H9 (cell line): ENCODE measurements around the gene NGF. TPM values are rescaled to one million over a fixed set of nuclear protein-coding genes. Genes with fewer than 3 reads are reported as not detected.

Experiments
- DNase-seq: peaks from one replicate; pipeline ENCODE4 v3.0.0-alpha.2; 2017
- H2AFZ ChIP-seq: one replicate; pipeline ENCODE4 v1.6.1; 2013; ENCODE audit warnings: mild to moderate bottlenecking, low read length, control low read depth, moderate library complexity
- H2AK5ac ChIP-seq: 2 replicates; pipeline ENCODE4 v1.6.1; 2013; ENCODE audit warnings: low read length, control low read depth, mixed read lengths; ENCODE audit not compliant: insufficient read length
- H2BK120ac ChIP-seq: one replicate; pipeline ENCODE4 v1.6.1; 2013; ENCODE audit warnings: low read depth, mild to moderate bottlenecking, low read length, control low read depth, inconsistent platforms; ENCODE audit not compliant: poor library complexity, severe bottlenecking
- H2BK12ac ChIP-seq: 2 replicates; pipeline ENCODE4 v1.6.1; 2013; ENCODE audit warnings: low read length, control low read depth, mixed read lengths, low read depth; ENCODE audit not compliant: insufficient read length
- H2BK15ac ChIP-seq: 2 replicates; pipeline ENCODE4 v1.6.1; 2013; ENCODE audit warnings: low read depth, low read length, control low read depth
- H2BK20ac ChIP-seq: one replicate; pipeline ENCODE4 v1.6.1; 2013; ENCODE audit warnings: low read depth, mild to moderate bottlenecking, low read length, control low read depth, inconsistent platforms; ENCODE audit not compliant: poor library complexity, severe bottlenecking
- H2BK5ac ChIP-seq: 2 replicates; pipeline ENCODE4 v1.6.1; 2013; ENCODE audit warnings: low read length, control low read depth, mixed read lengths; ENCODE audit not compliant: insufficient read length
- H3K14ac ChIP-seq: 2 replicates; pipeline ENCODE4 v1.6.1; 2013; ENCODE audit warnings: low read length, control low read depth; ENCODE audit not compliant: insufficient read depth
- H3K18ac ChIP-seq: 2 replicates; pipeline ENCODE4 v1.6.1; 2013; ENCODE audit warnings: low read depth, mild to moderate bottlenecking, mixed read lengths, low read length, control low read depth; ENCODE audit not compliant: insufficient read length
- H3K23ac ChIP-seq: 2 replicates; pipeline ENCODE4 v1.6.1; 2013; ENCODE audit warnings: low read length, control low read depth, mixed read lengths, low read depth; ENCODE audit not compliant: insufficient read length
- H3K23me2 ChIP-seq: 2 replicates; pipeline ENCODE4 v1.6.1; 2013; ENCODE audit warnings: low read depth, mild to moderate bottlenecking, mixed read lengths, low read length, control low read depth; ENCODE audit not compliant: insufficient read length, poor library complexity, severe bottlenecking
- H3K27ac ChIP-seq: 2 replicates; pipeline ENCODE4 v1.5.1; 2013; ENCODE audit warnings: low read length, control low read depth, mixed read lengths, low read depth; ENCODE audit not compliant: insufficient read length
- H3K27me3 ChIP-seq: 2 replicates; pipeline ENCODE4 v1.6.1; 2013; ENCODE audit warnings: low read length, control low read depth, inconsistent platforms; ENCODE audit not compliant: insufficient read depth
- H3K4ac ChIP-seq: 2 replicates; pipeline ENCODE4 v1.6.1; 2013; ENCODE audit warnings: low read depth, mild to moderate bottlenecking, control low read depth, inconsistent platforms, low read length, moderate library complexity
- H3K4me1 ChIP-seq: 2 replicates; pipeline ENCODE4 v1.6.1; 2013; ENCODE audit warnings: low read length, control low read depth, inconsistent platforms; ENCODE audit not compliant: insufficient read depth
- H3K4me2 ChIP-seq: 2 replicates; pipeline ENCODE4 v1.6.1; 2013; ENCODE audit warnings: low read length, control low read depth, mixed read lengths; ENCODE audit not compliant: insufficient read length, insufficient read depth
- H3K56ac ChIP-seq: 2 replicates; pipeline ENCODE4 v1.6.1; 2013; ENCODE audit warnings: low read depth, mild to moderate bottlenecking, mixed read lengths, low read length, control low read depth; ENCODE audit not compliant: insufficient read length
- H3K79me1 ChIP-seq: 2 replicates; pipeline ENCODE4 v1.6.1; 2013; ENCODE audit warnings: low read depth, mild to moderate bottlenecking, moderate library complexity, low read length, control low read depth, inconsistent platforms; ENCODE audit not compliant: insufficient read depth, poor library complexity, severe bottlenecking
- H3K79me2 ChIP-seq: 2 replicates; pipeline ENCODE4 v1.6.1; 2013; ENCODE audit warnings: low read length, control low read depth, inconsistent platforms; ENCODE audit not compliant: insufficient read depth
- H3K9ac ChIP-seq: 2 replicates; pipeline ENCODE4 v1.6.1; 2013; ENCODE audit warnings: low read length, control low read depth, mixed read lengths; ENCODE audit not compliant: insufficient read length; ENCODE audit errors: extremely low read depth
- H3K9me3 ChIP-seq: one replicate; pipeline ENCODE4 v1.6.1; 2013; ENCODE audit warnings: low read depth, low read length, inconsistent platforms; ENCODE audit not compliant: control insufficient read depth
- H3T11ph ChIP-seq: one replicate; pipeline ENCODE4 v1.6.1; 2013; ENCODE audit warnings: mild to moderate bottlenecking, low read length, control low read depth, inconsistent platforms
- H4K20me1 ChIP-seq: one replicate; pipeline ENCODE4 v1.6.1; 2013; ENCODE audit not compliant: control insufficient read depth, insufficient read length, insufficient read depth
- H4K5ac ChIP-seq: 2 replicates; pipeline ENCODE4 v1.6.1; 2013; ENCODE audit warnings: low read depth, mild to moderate bottlenecking, mixed read lengths, low read length, control low read depth; ENCODE audit not compliant: insufficient read length
- H4K8ac ChIP-seq: replicated peaks from 2 replicates; pipeline ENCODE4 v1.6.1; 2013; ENCODE audit warnings: low read length, control low read depth, mixed read lengths, low read depth; ENCODE audit not compliant: insufficient read length
- H4K91ac ChIP-seq: 2 replicates; pipeline ENCODE4 v1.6.1; 2013; ENCODE audit warnings: low read depth, mild to moderate bottlenecking, moderate library complexity, mixed read lengths, low read length, control low read depth; ENCODE audit not compliant: insufficient read length
- H3K27ac Mint-ChIP-seq, 3 experiments: 2 replicates in 2 of 3; 3 replicates in 1 of 3; pipeline ENCODE4 v1.8.0; 2020 to 2021; ENCODE audit warnings: mixed read lengths in 3 of 3, mild to moderate bottlenecking in 1 of 3, moderate library complexity in 1 of 3
- H3K27me3 Mint-ChIP-seq: 2 replicates; pipeline ENCODE4 v1.8.0; 2021; ENCODE audit warnings: low read depth, mild to moderate bottlenecking, moderate library complexity, mixed read lengths
- H3K36me3 Mint-ChIP-seq, 3 experiments: 2 replicates in 2 of 3; 3 replicates in 1 of 3; pipeline ENCODE4 v1.8.0; 2020 to 2021; ENCODE audit warnings: low read depth in 3 of 3, mixed read lengths in 3 of 3; ENCODE audit not compliant: insufficient read depth in 1 of 3
- H3K4me1 Mint-ChIP-seq, 2 experiments: 2 replicates each; pipeline ENCODE4 v1.8.0; 2020; ENCODE audit warnings: mixed read lengths in 2 of 2
- H3K4me3 Mint-ChIP-seq, 2 experiments: 2 replicates in 1 of 2; 3 replicates in 1 of 2; pipeline ENCODE4 v1.8.0; 2020 to 2021; ENCODE audit warnings: mild to moderate bottlenecking in 2 of 2, mixed read lengths in 2 of 2, moderate library complexity in 1 of 2
- H3K9me3 Mint-ChIP-seq, 2 experiments: 2 replicates in 1 of 2; 3 replicates in 1 of 2; pipeline ENCODE4 v1.8.0; 2020; ENCODE audit warnings: mild to moderate bottlenecking in 2 of 2, mixed read lengths in 2 of 2, moderate library complexity in 1 of 2
- WGBS: extraction: QIAGEN DNeasy Blood & Tissue Kit; methylation state at CpG from one replicate; pipeline ENCODE4 v1.1.7; 2013; ENCODE audit warnings: missing lambda C conversion rate, low lambda C conversion rate, mixed read lengths; ENCODE audit not compliant: insufficient read length; ENCODE audit errors: extremely low coverage; 5-methylcytosine and 5-hydroxymethylcytosine counted together
- total RNA-seq: library from RNA; stranded (reverse); gene quantifications from 2 replicates; pipeline ENCODE4 v1.2.1, GENCODE V29; 2021
- TF ChIP-seq, protein P1 (sequence below): fragments of 200-600 bp; sonication (generic); conservative IDR thresholded peaks from 3 replicates; pipeline ENCODE4 v1.8.0; 2021; ENCODE audit warnings: antibody characterized with exemption, mild to moderate bottlenecking

Gene NGF
- total RNA-seq, 1 experiment from 2014 or later, result 0.22 TPM

DNA sequence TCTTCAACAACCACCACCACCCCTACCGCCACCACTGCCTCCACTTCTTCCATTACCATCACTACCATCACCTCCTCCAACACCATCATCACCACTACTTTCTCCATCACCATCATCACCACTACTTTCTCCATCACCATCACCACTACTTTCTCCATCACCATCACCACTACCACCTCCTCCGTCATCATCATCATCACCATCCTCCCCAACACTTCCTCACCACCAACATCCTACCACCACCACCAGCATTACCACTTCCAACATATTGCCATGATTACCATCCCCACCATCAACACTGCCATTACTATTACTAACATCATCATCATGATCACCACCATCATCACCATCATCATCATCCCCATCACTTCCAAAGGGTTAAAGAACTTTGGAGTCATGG, 34.7 kb downstream of the NGF start:
- TF ChIP-seq, protein P1, sequence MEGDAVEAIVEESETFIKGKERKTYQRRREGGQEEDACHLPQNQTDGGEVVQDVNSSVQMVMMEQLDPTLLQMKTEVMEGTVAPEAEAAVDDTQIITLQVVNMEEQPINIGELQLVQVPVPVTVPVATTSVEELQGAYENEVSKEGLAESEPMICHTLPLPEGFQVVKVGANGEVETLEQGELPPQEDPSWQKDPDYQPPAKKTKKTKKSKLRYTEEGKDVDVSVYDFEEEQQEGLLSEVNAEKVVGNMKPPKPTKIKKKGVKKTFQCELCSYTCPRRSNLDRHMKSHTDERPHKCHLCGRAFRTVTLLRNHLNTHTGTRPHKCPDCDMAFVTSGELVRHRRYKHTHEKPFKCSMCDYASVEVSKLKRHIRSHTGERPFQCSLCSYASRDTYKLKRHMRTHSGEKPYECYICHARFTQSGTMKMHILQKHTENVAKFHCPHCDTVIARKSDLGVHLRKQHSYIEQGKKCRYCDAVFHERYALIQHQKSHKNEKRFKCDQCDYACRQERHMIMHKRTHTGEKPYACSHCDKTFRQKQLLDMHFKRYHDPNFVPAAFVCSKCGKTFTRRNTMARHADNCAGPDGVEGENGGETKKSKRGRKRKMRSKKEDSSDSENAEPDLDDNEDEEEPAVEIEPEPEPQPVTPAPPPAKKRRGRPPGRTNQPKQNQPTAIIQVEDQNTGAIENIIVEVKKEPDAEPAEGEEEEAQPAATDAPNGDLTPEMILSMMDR, result no peak
- no peak overlapping the region for H4K91ac ChIP-seq
- H3K79me1 ChIP-seq, result no peaks in the 10 kb centered on the region
- H4K5ac ChIP-seq, result no peak overlapping the region
- no peaks in the 10 kb centered on the region for H3K27me3 ChIP-seq
- H3K23ac ChIP-seq, result no peak overlapping the region
- peaks cover 23 to 32% of the 10 kb centered on the region in 2 experiments for H3K4me1 Mint-ChIP-seq
- H2BK12ac ChIP-seq, result no peak overlapping the region
- no peak overlapping the region for H2AK5ac ChIP-seq
- no peak overlapping the region for H3K56ac ChIP-seq
- peaks cover 6% of the 10 kb centered on the region; the same call in 1 of the 2 replicates for H3K4me1 ChIP-seq
- 100% methylated on average over 1 of the region's 2 CpGs for WGBS
- H3K14ac ChIP-seq, result no peak overlapping the region
- no peak overlapping the region for H3K27ac ChIP-seq
- no peak overlapping the region for H2BK5ac ChIP-seq
- H2BK15ac ChIP-seq, result no peak overlapping the region
- H4K8ac ChIP-seq, result no peak overlapping the region
- H3K27ac Mint-ChIP-seq, result no peak overlapping the region
- H3K23me2 ChIP-seq, result no peaks in the 10 kb centered on the region
- H3K9me3 ChIP-seq, result no peaks in the 10 kb centered on the region
- H3T11ph ChIP-seq, result no peak overlapping the region
- H3K9ac ChIP-seq, result no peak overlapping the region
- no peaks in the 10 kb centered on the region; a peak in 1 of 7 replicates for H3K36me3 Mint-ChIP-seq
- no peak overlapping the region for H2BK20ac ChIP-seq
- DNase-seq, result no peak
- no peak overlapping the region for H3K4me2 ChIP-seq
- H3K4ac ChIP-seq, result no peak overlapping the region
- H3K27me3 Mint-ChIP-seq, result no peaks in the 10 kb centered on the region; the same call in none of the 2 replicates
- H3K9me3 Mint-ChIP-seq, result peaks cover 0 to 3% of the 10 kb centered on the region in 2 experiments; a peak in 1 of 5 replicates
- no peak overlapping the region for H2AFZ ChIP-seq
- 0 out of 2 replicates have a peak, but pooled peaks cover 2% of the 10 kb centered on the region for H3K79me2 ChIP-seq
- H3K18ac ChIP-seq, result no peak overlapping the region
- H2BK120ac ChIP-seq, result no peak overlapping the region
- no peak overlapping the region for H3K4me3 Mint-ChIP-seq
- H4K20me1 ChIP-seq, result no peaks in the 10 kb centered on the region
